Stimulated activated CD4-positive, alpha-beta T cell treated with anti-CD3 and anti-CD28 coated beads, TNF-alpha, amount 100 ng/mL, for 48 hours (primary cell): Measurements from ENCODE around the gene SLC6A7.

Experiments
- DNase-seq, 3 donors: peaks; one replicate each; pipeline ENCODE4 v3.0.0-alpha.2; 2020; ENCODE audit warnings: low read depth in 3 of 3

Gene SLC6A7

DNA sequence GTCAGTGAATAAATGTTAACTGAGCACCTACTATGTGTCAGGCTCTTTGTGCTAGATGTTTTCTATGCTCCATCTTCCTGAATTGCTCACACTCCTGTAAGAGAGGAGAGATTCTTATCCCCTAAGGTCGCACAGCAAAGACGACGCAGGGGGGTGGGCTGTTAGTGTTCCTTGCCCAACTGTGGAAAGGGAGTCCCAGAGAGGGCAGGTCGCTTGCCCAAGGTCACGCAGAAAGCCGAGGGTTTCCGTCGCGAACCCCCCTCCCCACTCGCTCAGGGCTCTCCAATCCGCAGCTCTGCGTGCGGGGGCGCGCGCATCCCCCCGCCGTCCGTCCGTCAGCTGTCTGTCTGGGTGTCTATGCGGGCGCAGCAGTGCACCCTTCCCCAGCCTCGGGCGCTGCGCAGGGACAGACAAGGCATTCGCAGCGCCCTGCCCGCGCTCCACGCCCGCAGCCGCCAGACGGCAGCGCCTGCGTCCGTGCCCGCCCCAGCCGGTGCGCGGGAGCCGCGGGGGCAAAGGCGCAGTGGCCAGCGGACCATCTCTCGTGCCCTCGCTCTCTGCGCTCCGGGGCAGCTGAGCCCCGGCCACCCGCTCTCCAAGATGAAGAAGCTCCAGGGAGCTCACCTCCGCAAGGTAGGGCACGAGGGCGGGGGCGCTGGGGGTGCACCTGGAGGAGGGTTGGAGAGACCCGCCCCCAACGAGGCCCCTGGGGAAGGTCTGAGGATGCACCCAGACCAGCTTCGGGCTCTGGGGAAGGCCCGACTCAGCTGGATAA is at the start of gene SLC6A7:
SLC6A7 (plus strand) TSS at position 335 of the 775 bp plus-strand sequence; CDS start at position 601, 266 bp downstream.
- no peak for DNase-seq

DNA sequence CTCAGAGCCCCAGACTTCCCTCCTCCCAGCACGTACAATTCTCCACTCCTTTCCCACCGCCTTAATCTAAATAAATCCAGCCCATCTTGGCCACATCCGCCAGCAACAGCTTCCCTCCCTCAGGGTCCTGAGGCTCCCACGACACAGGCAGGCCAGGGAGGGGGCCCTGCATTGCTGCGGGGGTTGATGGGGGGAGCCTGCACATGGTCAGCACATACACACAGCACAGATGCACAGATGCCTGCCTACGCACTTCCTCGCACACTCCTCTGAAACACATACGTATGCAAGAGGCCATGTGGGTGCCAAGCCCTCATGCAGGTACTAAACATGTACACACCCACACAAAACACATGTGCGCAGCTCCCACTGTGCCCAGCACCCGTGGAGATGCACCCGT is 49.0 kb upstream of the SLC6A7 start:
- no peak for DNase-seq

DNA sequence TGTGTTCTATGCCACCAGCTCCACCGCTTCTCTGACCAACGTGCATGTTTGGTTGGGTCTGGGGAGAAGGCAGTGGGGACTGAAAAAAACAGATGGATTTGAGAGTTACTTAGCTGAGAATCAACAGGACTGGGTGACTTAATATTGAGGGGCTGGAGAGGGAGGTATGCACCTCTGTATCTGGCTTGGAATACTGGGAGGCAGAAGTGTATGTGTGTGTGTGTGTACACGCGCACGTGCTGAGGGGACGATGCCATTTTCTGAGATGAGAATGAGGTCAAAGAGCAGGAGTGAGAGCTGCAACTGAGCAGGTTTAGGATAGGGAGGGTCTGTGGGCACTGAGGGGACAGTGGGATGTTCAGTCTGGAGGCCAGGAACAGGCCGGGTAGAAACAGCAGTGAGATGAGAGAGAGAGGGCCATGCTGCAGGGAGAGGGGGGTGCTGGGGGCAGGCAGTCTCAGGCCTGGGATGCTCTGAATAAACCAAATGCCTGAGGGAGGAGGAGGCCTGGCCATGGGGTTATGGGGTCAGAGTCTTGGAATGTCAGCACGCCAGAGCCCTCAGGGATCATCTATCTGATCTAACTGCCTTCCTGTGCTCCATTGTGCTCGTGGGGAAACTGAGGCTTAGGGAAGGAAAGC is 48.2 kb upstream of the SLC6A7 start:
- DNase-seq, result no peak

DNA sequence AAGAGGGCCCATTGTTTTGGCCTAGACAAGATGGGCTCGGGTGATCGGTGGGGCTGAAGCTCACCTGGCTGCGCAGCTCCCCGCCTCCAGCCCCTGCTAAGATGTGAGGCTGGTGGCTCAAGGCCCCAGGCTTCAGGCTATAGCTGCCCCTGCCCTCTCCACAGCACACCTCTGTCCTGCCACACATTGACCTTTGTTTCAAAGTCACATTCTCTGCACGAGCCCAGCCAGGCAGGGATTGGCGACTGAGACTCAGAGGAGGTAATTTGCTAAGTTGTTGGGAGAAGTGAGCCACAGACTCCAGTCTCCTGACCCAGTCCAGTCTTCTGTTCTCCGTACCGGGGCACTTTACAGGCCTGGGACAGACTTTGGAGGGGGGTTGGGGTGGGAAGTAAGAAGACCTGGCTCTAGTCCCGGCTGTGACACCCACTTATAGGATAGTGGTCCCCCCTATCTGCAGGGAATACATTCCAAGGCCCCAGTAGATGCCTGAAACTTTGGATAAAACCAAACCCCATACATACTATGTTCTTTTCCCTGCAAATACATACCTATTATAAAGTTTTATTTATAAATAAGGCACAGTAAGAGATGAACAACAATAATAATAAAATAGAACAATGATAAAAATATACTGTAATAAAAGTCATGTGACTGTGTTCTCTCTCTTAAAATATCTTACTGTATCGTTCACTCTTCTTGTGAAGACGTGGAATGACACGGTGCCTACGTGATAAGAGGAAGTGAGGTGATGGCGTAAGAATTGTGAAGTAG is 47.5 kb upstream of the SLC6A7 start:
- no peak for DNase-seq

DNA sequence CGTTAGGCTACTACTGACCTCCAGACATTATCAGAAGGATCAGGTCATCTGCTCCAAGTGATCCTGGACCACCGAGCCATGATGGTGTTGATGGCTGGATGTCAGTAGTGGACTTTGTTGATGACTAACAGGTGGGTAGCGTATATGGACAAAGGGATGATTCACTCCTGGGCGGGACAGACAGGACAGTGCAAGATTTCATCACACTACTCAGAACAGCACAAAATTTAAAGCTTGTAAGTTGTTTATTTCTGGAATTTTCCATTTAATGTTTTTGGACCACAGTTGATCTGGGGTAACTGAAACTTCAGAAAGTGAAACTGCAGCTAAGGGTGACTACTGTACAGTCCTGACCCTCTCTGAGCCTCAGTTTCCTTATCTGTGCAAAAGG is 46.9 kb upstream of the SLC6A7 start:
- DNase-seq, result no peak

DNA sequence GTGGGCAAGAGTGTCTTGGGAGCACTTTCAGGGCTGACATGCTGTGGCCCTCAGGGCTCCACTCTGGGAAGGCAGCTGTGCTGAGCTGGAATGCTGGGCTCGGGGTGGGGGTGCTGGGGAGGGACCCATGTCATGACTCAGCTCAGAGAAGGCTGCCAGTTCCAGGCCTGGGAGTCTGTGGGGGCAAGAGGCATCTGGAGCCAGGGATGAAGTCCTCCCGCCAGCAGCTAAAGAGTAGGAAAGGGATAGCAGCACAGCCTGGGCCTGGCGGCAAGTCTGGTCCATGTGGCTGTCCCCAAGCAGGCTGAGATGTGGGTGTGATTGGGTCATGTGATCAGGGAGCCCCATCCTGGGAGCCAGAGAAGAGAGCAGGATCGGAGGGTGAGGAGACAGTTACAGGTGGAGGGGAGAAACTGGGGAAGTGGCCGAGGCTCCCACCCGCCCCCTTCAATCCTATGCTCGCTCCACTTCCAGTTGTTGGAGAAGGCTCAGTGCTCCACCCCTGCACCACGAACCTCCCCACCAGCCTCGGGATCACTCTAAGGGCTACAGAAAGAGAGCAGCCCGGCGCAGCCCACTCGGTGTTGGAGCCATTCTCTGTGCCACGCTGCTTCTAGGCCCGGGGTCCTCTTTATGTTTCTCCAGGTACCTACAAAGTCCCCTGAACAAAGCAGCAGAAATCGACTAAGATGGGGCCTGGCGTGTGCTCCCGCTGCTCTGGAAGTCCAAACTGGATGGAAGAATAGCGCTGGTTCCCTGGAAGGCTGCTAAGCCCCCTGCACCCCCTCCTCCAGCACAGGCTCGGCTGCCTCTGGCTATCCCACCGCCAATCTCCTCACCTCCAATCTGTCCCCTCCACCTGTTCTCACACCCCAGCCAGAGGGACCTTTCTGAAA is 46.3 kb upstream of the SLC6A7 start:
- DNase-seq, result no peak

DNA sequence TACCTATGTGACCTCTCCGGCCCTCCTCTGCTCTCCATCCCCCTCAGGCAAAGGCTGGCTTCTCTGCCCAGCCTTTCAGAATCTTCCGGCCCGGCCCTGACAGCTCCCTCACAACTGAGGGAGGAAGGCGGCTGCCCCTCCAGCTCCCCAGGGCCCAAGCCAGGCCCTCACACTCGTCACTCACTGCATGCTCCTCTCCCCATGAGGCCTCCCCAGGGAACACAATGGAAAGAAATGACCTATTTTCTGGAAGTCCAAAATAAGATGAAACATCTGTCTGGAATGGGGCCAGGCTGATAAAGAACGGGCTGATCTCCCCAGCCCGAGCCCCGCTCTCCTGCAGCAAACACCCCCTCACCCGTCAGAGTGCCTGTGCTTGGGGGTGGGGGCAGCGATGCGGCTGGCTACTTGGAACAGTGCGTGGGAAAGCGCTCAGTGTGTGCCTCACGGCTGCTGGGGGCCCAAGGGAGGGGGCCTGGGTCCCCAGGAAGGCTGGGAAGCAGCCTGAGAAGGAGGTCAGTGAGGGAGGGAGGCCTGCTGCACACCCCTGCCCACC is 45.5 kb upstream of the SLC6A7 start:
- no peak for DNase-seq

DNA sequence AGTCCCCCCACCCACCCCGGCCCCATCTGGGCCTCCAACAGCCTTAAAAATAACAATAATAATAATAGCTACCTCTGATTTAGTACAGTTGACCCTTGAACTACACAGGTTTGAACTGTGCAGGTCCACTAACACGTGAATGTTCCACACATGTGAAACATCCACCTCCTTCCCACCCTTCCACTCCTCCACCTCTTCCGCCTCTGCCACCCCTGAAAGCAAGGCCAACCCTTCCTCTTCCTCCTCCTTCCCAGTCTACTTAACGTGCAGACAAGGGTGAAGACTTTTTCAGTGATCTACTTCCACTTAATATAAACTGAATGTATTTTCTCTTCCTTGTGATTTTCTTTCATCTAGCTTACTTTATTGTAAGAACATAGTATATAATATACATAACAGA is 45.0 kb upstream of the SLC6A7 start:
- DNase-seq, result no peak

DNA sequence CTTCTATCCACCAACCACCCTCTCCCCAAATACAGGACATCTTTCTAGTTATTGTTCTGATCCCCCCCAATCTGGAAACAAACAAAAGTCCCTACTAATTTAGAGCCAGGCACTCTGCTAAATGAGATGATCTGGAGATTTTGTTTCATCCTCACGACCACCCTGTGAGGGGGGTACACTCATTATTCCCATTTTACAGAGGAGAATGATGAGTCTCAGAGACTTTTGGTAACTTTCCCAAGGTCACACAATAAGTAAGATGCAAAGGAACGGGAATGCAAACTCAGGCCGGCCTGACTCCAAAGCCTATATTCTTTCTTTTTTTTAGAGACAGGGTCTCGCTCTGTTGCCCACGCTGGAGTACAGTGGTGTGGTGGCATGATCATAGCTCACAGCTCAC is 43.6 kb upstream of the SLC6A7 start:
- DNase-seq, result no peak

DNA sequence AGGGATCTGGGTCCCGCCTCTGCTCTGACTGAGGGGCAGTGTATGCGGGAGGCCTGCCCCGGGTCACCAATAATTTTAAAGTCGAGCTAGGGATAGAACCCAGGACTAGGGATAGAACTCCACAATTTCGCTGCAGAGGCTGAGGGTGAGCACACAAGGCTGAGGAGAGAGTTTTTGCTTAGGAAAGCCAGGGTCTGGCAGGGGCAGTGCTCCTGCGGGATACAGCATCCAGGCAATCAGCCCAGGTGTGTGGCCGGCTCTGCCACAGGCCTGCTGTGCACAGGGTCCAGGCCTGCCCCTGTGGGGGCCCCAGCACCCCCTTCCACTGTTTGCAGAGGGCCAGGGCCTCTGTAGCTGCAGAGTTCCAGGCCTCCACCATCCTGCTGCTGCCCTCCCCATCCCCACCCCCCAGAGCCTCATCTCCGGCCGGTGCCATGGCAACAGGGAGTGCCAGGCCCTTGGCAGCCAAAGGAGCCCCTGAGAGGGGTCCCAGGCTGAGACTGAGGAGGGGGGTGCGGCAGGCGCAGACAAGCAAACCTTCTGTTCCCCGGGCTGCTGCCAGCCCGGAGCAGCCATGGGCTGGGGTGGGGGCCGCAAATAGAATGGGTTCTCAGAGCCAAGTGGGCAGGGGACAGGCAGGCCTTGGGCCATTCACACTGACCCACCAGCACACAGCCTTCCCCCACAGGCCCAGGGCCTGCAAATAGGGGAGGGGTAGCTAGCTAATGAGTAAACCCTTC is 42.8 kb upstream of the SLC6A7 start:
- no peak for DNase-seq

DNA sequence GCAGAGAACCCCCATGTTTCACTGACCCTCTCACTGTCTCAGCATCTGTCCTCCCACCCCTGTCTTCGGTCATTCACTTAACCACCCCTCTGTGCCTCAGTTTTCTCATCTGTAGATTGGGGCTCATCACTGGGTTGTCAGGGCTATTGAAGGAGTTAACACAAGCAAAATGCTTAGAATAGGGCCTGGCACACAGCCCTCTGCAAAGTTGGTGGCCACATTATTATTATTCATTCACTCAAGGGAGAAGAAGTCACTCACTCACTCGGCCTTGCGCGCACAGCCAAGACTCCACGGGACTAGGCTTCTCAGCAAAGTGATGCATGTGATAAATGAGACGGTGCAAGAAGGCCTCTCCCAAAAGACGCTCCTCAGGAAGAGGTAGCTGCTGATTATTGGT is 42.2 kb upstream of the SLC6A7 start:
- no peak for DNase-seq

DNA sequence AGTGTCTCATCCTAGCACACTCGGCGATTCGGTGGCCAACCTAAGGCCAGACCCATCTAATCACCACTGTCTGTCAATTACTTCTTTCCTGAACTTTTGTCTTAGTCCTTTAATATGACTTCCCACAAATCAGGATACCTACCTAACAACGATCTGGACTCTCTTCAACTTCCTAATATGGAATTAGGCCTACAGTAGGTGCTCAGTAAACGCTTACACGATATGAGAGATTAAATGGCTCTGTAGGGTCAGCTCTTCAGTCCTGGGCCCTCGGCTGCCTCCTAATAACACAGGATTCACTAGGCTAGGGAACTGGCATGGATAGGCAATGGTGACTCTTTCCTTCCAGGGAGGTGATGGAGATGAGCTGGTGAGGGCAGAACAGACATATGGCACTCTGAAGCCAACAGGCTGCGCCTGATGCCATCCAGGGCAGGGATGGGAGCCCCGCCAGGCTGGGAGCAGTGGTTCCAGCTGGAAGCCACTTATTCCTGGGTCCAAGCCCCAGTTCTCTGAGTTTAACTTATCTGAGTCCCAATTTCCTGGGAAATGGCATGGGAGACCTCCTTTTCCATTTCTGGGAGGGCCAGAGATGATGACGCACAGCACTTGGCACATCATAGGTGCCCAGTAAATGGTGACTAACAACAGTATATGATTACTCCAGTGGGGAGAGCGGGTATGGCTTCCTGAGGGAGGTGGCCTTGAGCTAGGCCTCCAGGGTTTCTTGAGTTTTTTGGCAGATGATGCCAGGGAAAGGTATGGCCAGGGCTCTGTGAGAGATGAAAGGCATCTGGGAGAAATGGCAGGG is 41.5 kb upstream of the SLC6A7 start:
- no peak for DNase-seq

DNA sequence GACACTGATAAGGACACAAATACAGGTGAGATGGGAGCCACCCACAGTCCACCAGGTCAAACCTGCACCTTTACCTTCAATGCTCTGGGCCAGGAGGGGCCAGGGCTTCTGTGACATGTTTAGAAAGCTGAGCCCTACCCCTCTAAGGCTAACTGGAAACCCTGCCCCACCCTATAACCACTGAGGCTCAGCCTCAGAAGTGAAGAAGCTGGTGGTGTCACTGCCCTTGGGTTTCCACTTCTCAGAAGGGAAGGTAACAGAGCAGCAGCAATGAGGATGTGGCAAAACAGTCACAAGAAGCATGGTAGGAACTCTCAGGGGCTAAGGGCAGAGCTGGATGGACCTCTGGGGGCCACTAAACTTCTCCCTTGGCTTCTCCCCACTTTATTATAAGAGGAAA is 40.2 kb upstream of the SLC6A7 start:
- no peak for DNase-seq

DNA sequence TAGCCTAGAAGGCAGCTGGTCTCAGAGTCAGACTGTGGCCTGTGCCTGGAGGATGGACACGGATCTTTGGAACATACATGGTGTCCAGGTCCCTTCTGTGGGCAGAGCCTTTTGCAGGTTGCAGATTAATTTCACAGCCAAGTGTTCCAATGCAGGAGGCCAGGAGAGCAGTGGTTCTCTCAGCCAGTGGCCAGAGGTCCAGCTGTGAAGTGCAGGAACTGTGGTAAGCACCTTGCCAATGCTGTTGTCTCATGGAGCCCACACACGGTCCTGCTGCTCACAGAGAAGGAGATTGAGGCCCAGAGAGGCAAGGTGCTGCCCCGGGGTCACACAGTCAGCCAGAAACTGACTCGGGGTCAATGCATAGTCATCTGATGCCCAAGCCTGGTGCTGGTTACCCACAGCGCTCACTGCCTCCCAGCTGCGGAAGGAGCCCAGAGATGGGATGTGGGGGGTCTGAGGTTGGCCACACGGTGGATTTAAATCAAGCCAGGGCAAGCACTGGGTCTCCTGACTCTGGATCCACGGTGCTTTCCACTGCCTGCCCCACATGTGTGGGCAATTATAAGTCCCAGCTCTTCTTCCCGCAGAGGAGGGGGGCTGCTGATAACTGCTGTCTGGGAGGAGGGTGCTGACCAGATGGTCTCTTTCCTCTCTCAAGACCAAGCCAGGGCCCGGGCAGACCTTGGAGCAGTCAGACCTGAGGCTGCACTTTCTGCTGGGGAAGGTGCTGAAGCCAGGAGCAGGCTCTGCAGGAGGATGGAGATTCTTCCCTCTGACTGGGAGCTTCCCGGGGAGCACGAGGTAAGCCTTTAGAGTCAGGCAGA is 37.0 kb upstream of the SLC6A7 start:
- DNase-seq, result no peak

DNA sequence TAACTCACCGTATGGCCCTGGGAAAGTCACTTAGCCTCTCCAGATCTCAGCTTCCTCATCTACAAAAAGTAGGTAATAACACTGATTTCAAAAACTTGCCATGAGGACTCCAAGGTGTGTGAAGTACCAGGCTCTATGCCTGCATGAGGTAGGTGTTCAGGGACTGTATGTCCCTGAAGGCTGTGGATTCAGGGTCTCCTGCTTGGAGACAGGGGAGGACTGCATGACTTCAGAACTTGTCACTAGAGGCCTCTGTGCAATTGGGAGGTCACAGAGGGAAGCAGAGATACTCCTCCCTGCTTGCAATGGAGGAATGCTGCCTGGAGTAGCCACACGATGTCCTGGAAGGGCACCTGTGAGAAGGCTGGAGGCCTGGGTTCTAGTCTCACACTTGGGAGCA is 36.4 kb upstream of the SLC6A7 start:
- no peak for DNase-seq

DNA sequence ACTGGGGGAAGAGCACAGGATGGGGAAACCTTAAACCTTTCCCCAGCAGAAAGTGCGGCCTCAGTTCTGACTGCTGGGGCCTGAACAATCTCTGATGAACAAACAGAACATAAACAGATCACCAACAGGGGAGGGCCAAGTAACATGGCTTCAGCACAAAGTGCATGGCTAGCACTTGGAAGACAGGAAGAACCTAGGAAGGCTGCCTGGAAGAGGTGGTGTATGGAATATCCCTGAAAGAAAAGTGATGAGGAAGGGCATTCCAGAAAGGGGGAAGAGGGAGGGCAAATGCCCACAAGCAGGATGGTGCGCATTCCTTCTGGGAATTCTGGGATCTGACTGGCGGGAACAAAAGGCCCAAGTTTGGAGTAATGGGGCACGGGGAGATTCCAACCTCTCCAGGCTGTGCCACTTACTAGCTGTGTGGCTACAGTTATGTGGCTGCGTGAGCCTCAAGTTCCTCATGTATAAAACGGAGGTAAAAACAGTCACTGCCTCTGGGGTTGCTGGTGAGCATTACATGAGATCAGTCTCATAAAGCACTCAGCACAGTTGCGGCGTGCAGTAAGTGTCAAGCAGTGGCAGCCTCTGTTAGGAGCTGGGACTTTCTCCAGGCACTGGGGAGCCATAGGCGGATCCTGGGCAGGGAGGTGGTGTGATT is 35.8 kb upstream of the SLC6A7 start:
- no peak for DNase-seq

DNA sequence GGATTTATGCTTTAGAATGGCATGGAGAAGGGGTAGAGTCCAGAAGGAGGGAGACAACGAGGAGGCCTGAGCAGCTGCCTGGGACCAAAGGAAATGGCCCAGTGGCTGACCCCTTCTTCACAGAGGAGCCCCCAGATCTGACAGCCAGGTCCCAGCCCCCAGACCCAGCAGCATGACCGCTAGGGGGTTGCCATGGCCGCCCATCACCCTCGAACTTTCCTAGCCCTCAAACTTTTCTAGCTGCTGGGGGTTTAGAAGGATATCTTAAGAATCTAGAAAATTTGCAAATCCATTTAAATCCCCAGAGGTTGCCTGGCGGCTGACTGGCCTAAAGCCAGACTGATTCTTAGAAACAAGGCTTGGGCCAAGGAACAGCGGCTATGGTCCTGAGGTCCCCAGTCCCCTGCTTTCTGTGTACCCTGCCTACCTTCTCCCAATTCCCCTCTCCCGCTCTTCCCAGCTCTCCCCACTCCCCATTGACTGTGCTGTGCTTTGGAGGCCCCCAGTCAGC is 35.2 kb upstream of the SLC6A7 start:
- no peak for DNase-seq
